ENCODE data around the gene PSORS1C2.

DNA sequence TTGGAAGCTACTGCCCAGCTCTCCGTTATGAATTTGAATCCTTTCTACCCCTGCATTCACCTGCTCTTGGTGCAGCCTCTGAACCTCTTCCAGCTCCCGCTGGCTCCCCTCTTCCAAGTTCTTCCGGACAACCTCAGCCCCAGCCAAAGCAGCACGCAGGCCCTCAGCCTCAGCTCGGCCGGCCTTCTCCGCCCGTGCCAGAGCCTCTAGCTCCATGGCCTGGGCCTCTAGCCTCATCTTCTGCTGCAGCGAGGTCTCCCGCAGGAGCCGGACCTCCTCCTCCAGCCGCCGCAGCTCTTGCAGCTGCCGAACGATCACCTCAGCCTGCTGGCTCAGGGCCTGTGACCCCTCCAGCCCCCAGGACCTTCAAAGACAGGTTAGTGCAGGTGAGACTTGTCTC is 15.6 kb upstream of the PSORS1C2 start:
- TF ChIP-seq, protein P1, sequence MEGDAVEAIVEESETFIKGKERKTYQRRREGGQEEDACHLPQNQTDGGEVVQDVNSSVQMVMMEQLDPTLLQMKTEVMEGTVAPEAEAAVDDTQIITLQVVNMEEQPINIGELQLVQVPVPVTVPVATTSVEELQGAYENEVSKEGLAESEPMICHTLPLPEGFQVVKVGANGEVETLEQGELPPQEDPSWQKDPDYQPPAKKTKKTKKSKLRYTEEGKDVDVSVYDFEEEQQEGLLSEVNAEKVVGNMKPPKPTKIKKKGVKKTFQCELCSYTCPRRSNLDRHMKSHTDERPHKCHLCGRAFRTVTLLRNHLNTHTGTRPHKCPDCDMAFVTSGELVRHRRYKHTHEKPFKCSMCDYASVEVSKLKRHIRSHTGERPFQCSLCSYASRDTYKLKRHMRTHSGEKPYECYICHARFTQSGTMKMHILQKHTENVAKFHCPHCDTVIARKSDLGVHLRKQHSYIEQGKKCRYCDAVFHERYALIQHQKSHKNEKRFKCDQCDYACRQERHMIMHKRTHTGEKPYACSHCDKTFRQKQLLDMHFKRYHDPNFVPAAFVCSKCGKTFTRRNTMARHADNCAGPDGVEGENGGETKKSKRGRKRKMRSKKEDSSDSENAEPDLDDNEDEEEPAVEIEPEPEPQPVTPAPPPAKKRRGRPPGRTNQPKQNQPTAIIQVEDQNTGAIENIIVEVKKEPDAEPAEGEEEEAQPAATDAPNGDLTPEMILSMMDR (IDR thresholded peaks at IDR 0.05), result no peak
- no peak for TF ChIP-seq POLR2A (IDR thresholded peaks at IDR 0.05)
